ENCODE results near the gene WDR1.

WDR1 gene

DNA sequence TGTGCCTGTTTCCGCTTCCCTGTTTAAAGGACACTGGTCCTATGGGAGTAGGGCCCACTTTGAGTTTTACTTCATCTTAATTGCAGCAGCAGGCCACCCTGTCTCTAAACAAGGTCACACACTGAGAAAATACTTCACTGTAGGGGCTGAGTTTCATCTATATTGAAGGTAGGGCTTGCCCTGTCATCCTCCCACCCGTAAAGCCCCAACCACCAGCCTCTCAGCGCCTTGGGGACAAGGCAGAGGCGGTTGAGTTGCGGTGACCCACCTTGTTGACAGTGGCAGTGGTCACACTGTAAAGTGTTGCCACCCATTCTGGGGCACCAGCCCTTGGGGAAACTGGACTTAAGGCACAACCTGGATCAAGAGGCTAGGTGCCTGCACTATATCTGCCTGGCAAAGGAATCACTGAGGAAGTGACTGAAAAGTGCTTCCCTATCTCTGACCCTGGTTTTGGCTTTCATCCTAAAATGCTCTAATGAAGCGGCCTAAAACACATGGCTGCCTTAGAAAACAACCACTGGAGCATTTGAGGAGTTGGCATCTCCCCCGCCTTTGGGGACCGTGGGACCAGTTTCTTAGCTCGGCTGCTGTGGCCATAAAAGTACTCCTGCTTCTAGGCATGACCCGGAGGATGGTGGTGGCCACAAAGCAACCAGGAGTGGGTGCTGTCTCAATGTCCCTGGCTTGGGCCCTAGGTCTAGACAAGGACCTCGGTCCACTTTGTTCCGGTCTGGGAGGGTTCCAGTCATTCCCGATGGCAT, 7.8 kb upstream of the WDR1 start:
- Mint-ChIP-seq H3K27ac (no peak overlapping the region), H3K36me3 (peaks cover 3% of the 10 kb centered on the region), H3K27me3 (peaks cover 5% of the 10 kb centered on the region), H3K4me3 (no peak overlapping the region), H3K4me1 (peaks cover 2% of the 10 kb centered on the region), H3K9me3 (no peaks in the 10 kb centered on the region)
- DNase-seq (ENCODE audit: low spot score in 2 of 2) (no peak), ATAC-seq (ENCODE audit: low read depth) (no peak)

DNA sequence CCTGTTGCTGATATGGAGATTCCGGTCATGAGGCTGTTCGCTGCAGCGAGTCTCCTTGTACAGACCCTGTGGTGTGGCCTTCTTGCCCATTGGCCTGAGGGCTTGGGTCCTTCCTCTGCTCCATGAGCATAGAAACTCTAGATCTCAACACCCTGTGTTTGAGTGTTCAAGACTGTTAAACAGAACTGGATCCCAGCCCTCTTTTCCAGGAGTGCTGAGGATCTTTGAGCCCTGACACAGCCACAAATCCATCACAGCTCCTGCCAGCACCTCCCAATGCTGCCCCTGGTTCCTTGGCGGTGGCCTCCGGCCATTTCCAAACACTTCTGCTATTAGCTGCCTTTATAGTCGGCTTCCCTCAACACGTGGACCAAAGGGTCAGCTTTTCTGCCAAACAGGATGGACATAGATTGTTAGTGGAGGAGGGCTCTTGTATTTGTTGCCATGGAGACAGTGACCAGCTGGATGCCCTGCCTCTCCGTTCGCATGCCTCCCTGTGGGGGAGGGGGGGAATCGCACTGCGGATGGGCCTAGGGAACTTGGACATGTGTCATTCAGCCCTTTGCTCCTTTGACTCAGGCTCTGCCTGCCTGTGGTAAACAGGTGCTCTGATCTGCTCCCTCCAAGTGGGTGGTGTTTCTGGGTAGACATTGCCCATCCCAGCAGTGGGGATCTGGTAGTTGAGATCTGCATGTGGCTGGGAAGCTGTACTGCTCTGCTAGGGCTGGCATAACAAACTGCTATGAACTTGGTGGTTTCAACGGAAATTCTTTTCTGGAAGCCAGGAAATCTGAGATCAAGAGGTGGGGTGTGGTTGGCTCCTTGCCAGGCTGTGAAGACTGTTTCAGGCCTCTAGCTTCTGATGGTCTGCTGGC, 6.9 kb upstream of the WDR1 start:
- Mint-ChIP-seq H3K4me3 (no peak overlapping the region), H3K27ac (no peak overlapping the region), H3K27me3 (peaks cover 5% of the 10 kb centered on the region), H3K4me1 (peaks cover 5% of the 10 kb centered on the region), H3K36me3 (peaks cover 3% of the 10 kb centered on the region), H3K9me3 (no peaks in the 10 kb centered on the region)
- DNase-seq (ENCODE audit: low spot score in 2 of 2) = no peak
- no peak for ATAC-seq (ENCODE audit: low read depth)

DNA sequence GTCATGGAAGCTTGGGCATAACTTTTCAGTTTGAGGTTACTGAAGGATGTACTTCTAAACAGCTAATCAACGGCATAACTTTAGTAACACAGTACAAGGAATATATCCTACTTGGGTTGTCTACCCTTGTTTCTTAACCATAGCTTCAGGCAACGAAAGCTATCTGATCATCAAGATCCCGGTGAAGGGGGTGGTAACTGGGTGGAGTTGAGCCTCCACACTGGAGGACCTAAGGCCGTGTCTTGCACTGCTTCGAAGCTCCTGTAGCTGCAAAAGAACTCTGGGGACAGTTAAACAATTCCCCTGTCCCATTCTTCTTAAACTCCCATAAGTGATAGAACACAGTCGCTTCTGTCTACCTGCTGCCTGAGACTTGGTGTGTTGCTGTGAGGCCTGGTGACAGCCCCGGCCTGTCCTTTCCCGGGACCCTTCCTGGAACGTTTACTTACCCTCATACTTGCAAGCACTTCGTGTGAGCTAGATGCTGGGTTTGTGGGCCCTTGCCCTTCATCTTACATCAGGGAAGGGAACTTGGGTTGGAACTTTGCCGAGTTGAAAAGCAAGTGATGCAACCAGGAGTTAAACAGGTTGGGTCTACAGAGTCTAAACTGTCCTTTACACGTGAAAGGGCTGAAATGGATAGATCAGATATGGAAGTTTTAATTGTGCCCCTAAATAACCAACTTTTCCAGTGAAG, 5.8 kb upstream of the WDR1 start:
- Mint-ChIP-seq H3K27me3 (peaks cover 5% of the 10 kb centered on the region), H3K27ac (no peak overlapping the region), H3K4me1 (peaks cover 16% of the 10 kb centered on the region), H3K9me3 (no peaks in the 10 kb centered on the region), H3K4me3 (no peak overlapping the region), H3K36me3 (peaks cover 3% of the 10 kb centered on the region)
- ATAC-seq (ENCODE audit: low read depth) (no peak), DNase-seq (ENCODE audit: low spot score in 2 of 2) (no peak)

DNA sequence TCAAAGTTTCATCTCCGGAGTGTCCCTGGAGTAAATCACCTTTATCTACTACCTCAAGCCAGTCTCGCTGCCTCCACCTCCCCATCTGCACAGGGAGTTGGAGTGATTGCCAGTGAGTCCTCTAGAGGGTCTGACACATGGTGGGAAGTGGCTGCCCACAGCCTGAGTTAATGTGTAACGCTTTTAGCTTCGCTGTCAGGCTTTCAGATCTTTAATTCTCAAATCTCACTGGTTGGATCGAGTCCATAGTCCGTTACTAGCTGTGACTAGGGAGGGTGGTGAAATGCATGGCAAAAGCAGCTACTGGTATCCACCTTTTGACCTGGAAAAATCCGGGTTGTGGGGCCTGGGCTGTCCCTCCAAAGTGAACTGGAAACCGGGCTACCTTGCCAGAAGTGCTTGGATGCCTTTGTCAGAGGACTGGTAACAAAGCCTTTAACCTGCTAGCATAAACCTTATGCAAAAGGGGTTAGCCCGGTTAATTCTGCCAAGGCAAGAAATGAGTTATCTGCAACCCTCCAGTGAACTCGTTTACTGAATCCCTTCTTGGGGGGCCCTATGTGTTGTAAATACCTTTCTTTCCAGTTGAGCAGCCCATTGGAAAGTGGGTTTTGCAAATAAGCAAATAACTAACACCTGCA, 5.1 kb upstream of the WDR1 start:
- Mint-ChIP-seq H3K4me1 (peaks cover 18% of the 10 kb centered on the region), H3K9me3 (no peaks in the 10 kb centered on the region), H3K4me3 (no peak overlapping the region), H3K36me3 (peaks cover 3% of the 10 kb centered on the region), H3K27me3 (peaks cover 5% of the 10 kb centered on the region), H3K27ac (no peak overlapping the region)
- no peak for ATAC-seq (ENCODE audit: low read depth)
- no peak for DNase-seq (ENCODE audit: low spot score in 2 of 2)

DNA sequence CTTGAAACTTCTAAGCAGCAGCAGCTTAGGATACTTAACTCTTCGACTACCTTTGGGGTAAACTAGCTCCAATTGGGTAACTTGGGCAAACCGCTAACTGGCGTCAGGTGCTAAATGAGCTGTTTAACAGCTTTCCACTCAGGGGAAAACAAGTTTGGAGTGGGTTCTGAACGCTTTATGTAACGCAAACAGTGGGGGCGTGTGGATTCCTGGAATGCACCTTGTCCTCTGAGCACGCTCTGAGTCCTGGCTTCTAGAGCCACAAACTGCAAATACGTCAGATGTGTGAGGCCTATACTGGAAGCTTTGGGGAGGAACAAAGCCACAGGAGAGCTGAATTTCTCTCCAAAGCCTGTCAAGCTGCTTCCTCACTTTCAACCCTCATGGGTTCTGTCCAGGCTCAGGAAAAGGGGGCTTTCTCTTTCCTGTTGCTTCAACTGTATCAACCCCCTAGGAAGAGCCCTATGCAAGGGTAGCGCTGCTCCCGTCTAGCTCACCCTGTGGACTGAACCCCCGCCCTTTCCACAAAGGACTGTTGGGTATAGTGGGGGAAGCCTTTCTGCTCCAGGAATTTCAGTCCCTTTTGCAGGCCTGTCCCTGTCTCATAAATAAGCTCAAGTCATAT, 4.5 kb upstream of the WDR1 start:
- no peak for DNase-seq (ENCODE audit: low spot score in 2 of 2)
- Mint-ChIP-seq H3K27ac (no peak overlapping the region), H3K36me3 (peaks cover 3% of the 10 kb centered on the region), H3K9me3 (no peaks in the 10 kb centered on the region), H3K4me3 (no peak overlapping the region), H3K27me3 (peaks cover 4% of the 10 kb centered on the region), H3K4me1 (peaks cover 18% of the 10 kb centered on the region)
- ATAC-seq (ENCODE audit: low read depth) = no peak

DNA sequence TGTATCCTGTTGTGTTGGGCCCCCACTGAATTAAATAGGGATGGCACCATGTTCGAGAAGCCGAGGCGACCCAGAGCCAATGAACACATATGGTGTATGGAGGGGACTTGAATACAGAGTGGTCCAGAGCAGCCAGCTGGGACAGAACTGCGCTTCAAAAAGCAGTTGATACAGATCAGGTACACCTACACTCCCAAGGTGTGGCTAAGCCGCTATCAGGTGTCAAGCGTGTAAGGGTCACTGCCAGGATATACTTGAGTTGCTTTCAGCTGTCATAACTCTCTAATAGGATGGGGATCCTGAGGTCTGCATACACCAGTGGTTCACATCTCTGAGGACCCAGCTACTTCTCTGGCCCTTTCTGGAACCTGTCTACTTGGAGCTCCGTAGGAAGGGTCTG, 3.2 kb upstream of the WDR1 start:
- Mint-ChIP-seq H3K4me1 (peaks cover 29% of the 10 kb centered on the region), H3K4me3 (no peak overlapping the region), H3K27ac (no peak overlapping the region), H3K36me3 (peaks cover 3% of the 10 kb centered on the region), H3K9me3 (no peaks in the 10 kb centered on the region), H3K27me3 (no peaks in the 10 kb centered on the region)
- ATAC-seq (ENCODE audit: low read depth) (no peak), DNase-seq (ENCODE audit: low spot score in 2 of 2) (no peak)

DNA sequence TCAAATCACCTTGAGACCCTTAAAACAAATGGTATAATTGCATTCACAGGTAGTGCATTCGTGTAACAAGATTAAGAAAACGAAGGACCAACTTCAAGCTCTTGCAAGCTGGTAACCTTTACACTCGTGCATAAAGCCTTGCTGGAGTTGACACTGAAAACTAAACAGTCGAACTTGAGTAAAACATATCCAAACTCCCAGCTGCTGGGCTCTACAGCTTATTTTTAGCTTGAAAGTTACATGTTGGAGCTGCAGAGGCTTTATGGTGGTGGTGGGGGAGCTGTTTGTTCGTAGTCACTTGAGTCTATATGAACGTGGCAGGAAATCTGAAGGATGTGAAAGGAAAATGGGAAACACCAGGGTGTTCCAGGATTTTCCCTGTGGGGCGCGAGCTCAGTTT, 2.7 kb upstream of the WDR1 start:
- no peak for ATAC-seq (ENCODE audit: low read depth)
- H3K4me1 Mint-ChIP-seq = peaks cover 31% of the 10 kb centered on the region
- no peak for DNase-seq (ENCODE audit: low spot score in 2 of 2)
- H3K4me3 Mint-ChIP-seq = no peak overlapping the region
- peak overlapping the region; percentile 98 for H3K27ac Mint-ChIP-seq
- no peaks in the 10 kb centered on the region for H3K9me3 Mint-ChIP-seq
- H3K27me3 Mint-ChIP-seq = no peaks in the 10 kb centered on the region
- peaks cover 3% of the 10 kb centered on the region for H3K36me3 Mint-ChIP-seq

DNA sequence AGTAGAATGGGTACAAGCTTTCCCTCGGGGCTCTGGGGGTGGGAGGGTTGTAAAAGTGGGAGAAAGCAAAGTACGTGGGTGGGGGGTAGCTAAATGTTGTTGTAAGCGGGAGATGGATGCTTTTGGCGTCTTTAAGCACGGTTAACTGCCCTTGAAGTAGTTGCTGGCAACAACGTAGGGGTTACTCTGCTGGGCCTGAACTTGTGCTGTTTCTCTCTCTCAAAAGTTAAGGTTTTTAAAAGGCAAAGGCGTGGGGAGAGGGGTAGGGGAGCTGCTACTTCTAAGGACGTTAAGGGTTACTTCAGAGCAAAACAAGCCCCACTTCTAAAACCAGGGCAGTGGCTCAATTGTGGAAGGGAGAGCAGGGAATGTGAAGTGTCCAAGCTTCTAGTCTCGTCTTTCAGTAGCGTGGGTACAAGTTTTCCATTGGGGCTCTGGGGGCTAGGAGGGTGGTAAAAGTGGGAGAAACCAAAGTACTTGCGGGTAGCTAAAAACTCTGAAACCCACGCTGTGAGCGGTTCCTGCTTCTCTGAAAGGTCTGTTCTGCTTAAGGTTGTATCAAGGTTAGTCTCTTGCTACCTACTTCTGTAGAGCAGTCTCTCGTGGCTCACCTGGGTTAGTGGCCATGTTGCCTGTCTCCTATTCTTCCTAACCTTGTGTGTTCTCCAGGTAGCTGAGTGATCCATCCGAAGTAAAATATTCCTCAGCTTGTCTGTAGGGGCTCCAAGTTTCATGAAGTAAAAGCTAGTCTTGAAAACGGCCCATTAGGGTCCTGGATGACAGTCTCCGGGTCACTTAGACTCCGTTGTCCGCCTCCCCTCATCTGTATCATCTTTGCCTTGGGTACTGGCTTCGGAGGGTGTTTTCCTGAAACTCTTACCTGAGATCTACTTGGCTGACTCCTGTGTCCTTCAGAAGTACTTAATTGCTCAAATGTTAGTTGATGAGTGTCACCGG, 1.7 kb upstream of the WDR1 start:
- no peak for ATAC-seq (ENCODE audit: low read depth)
- Mint-ChIP-seq H3K4me3 (peak overlapping the region; percentile 87), H3K36me3 (peaks cover 10% of the 10 kb centered on the region), H3K9me3 (no peaks in the 10 kb centered on the region), H3K27ac (peak overlapping the region; percentile 98), H3K27me3 (no peaks in the 10 kb centered on the region), H3K4me1 (peaks cover 41% of the 10 kb centered on the region)
- peak in 1 of 2 donors; percentile 15 for DNase-seq (ENCODE audit: low spot score in 2 of 2)

DNA sequence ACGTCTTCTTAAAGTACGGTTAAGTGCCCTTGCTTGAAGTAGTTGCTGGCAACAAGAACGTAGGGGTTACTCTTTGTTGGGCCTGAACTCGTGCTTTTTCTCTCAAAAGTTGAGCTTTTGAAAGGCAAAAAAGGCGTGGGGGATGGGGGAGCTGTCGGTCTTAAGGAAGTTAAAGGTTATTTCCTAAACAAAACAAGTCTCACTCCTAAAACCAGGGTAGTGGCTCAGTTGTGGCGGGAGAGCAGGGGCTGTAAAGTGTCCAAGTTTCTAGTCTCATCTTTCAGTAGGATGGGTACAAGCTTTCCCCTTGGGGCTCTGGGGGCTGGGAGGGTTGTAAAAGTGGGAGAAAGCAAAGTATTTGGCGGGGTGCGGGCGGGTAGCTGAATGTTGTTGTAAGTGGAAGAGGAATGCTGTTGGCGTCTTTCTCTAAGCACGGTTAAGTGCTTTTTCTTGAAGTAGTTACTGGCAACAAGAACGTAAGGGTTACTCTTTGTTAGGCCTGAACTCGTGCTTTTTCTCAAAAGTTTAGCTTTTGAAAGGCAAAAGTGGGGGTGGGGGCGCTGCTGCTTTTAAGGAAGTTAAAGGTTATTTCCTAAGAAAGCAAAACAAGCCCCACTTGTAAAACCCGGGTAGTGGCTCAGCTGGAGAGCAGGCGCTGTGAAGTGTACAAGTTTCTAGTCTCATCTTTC, 904 bp upstream of the WDR1 start:
- H3K4me3 Mint-ChIP-seq = peak overlapping the region; percentile 87
- DNase-seq (ENCODE audit: low spot score in 2 of 2) (peak in 1 of 2 donors; percentile 37), ATAC-seq (ENCODE audit: low read depth) (peak; percentile 12)
- H3K9me3 Mint-ChIP-seq = no peaks in the 10 kb centered on the region
- H3K36me3 Mint-ChIP-seq = peaks cover 13% of the 10 kb centered on the region
- H3K27me3 Mint-ChIP-seq = no peaks in the 10 kb centered on the region
- H3K4me1 Mint-ChIP-seq = peaks cover 44% of the 10 kb centered on the region
- H3K27ac Mint-ChIP-seq = peak overlapping the region; percentile 98

DNA sequence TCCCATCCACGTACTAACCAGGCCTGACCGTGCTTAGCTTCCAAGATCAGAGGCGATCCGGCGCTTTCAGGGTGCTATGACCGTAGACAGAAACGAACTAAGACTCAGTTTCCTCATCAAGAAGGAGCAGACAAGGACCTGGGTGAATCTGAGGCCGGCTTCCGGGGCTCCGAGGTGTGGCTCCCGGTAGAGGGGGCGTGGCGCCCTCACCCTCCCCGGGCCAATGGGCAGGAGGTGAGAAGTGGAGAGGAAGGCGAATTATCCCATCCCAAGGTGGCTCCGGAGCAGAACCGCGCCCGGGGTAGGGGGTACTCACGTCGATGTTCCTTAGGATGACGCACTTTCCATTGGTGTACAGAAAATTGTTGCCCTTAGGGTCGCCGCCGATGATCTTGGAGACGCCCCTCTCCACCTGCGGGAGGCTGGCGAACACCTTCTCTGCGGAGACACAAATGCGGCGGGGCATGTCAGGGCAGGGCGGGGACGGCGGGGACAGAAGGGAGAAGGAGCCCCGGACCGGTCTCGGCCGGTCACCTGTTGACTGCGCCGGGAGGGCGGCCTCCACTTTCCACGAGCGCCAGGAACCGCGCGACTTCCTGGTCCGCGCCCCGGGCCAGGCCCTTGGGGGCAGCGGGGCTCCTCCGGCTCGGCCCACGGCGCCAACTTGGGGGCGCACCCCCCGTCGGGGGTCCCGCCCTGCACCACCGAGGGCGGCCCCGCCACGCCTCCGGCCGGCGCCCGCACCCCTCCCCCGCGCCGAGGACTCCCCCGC, 616 bp downstream of the WDR1 start:
- Mint-ChIP-seq H3K4me1 (peaks cover 50% of the 10 kb centered on the region), H3K27ac (peak overlapping the region; percentile 84), H3K36me3 (peaks cover 18% of the 10 kb centered on the region), H3K9me3 (no peaks in the 10 kb centered on the region), H3K4me3 (peak overlapping the region; percentile 96), H3K27me3 (no peaks in the 10 kb centered on the region)
- ATAC-seq (ENCODE audit: low read depth) (peak; percentile 31), DNase-seq (ENCODE audit: low spot score in 2 of 2) (peak; percentile 44 to 58)

DNA sequence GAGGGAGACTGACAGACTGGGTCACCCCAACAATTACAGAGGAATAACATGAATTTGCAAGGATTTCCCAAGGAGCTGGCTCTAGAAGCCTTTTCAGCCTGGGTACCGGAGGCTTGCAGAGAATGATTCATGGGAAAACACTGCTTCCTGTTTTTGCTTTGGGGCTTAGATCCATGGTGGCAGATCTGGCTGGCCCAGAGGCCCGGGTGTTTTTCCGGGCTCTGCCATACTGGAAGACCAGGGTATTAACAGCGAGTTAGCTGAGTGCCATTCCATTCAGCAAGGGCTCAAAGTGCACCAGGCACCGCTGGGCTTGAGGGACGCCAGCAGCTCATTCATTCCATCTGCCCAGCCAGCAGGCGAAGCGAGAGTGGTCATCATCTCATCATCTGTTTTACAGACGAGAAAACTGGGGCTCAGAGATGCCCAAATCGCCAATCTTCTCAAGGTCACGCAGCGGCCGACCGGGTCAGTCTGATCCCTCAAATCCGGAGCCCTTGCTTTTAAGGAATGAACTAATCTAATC, 1.3 kb downstream of the WDR1 start:
- H3K4me3 Mint-ChIP-seq = peak overlapping the region; percentile 96
- peaks cover 53% of the 10 kb centered on the region for H3K4me1 Mint-ChIP-seq
- H3K27ac Mint-ChIP-seq = peak overlapping the region; percentile 84
- ATAC-seq (ENCODE audit: low read depth) (no peak), DNase-seq (ENCODE audit: low spot score in 2 of 2) (no peak)
- peaks cover 21% of the 10 kb centered on the region for H3K36me3 Mint-ChIP-seq
- no peaks in the 10 kb centered on the region for H3K27me3 Mint-ChIP-seq
- H3K9me3 Mint-ChIP-seq = no peaks in the 10 kb centered on the region

All from memory B cell (primary cell).